HepG2 (cell line): ENCODE results near the gene MIA. TPM values are rescaled to one million over a fixed set of nuclear protein-coding genes. Genes with fewer than 3 reads are reported as not detected.

Experiments used
- ATAC-seq: fragments of 200-7000 bp; cut with Tn5 transposase; 3 replicates; pipeline ENCODE4 v1.9.1; 2020; ENCODE audit warnings: mild to moderate bottlenecking, moderate library complexity
- BruUV-seq: library from RNA; stranded (reverse); fragments of 400-500 nt; replicated peaks from 2 replicates; lab custom pipeline; 2021; lab: Mats Ljungman, UMichigan
- CTCF ChIA-PET: fragments of 300-600 bp; formaldehyde crosslinking; extraction: SDS; loops from one replicate; lab custom pipeline; 2021; ENCODE audit warnings: low total read pairs, inconsistent platforms, low intra/inter-chr PET ratio; lab: Yijun Ruan, JAX
- POLR2A ChIA-PET: fragments of 350-600 bp; sonication (Branson Sonifier 250); formaldehyde crosslinking; loops from one replicate; lab custom pipeline; 2020; ENCODE audit warnings: antibody characterized with exemption, inconsistent platforms; lab: Yijun Ruan, JAX
- DNase-seq: peaks from one replicate; pipeline ENCODE4 v3.0.0-alpha.2; 2015; ENCODE audit warnings: low spot score
- FAIRE-seq: peaks from 3 replicates; lab custom pipeline; 2011; peaks lifted over from hg19 to GRCh38; lab: Jason Lieb, UNC
- H2AFZ ChIP-seq: one replicate; pipeline ENCODE4 v1.6.1; 2011; ENCODE audit warnings: low read length, inconsistent platforms
- H3K27ac ChIP-seq: fragments of 300-600 bp; 3 replicates; pipeline ENCODE4 v1.8.0; 2011; ENCODE audit warnings: mixed run types, mild to moderate bottlenecking, mixed read lengths, low read length, inconsistent platforms; ENCODE audit not compliant: insufficient read depth; ENCODE audit errors: extremely low read length
- H3K27me3 ChIP-seq, 2 experiments: fragments of 200-600 bp in 1 of 2; 2 replicates in 1 of 2; 3 replicates in 1 of 2; pipeline versions ENCODE4 v1.6.0 to v1.8.0; 2011; ENCODE audit warnings: low read length in 2 of 2, mild to moderate bottlenecking in 2 of 2, moderate library complexity in 2 of 2, inconsistent platforms in 1 of 2; ENCODE audit not compliant: insufficient read depth in 2 of 2, control insufficient read depth in 1 of 2
- H3K36me3 ChIP-seq, 2 experiments: fragments of 200-600 bp in 1 of 2; replicated peaks in 1 of 2; 2 replicates in 1 of 2; 3 replicates in 1 of 2; pipeline versions ENCODE4 v1.5.1 to v1.8.0; 2011; ENCODE audit warnings: low read length in 2 of 2, inconsistent platforms in 1 of 2; ENCODE audit not compliant: insufficient read depth in 2 of 2, control insufficient read depth in 1 of 2
- H3K4me1 ChIP-seq: 2 replicates; pipeline ENCODE4 v1.5.1; 2012; ENCODE audit warnings: low read length, inconsistent platforms; ENCODE audit not compliant: insufficient read depth
- H3K4me2 ChIP-seq: 2 replicates; pipeline ENCODE4 v1.6.0; 2011; ENCODE audit warnings: low read depth, low read length, inconsistent platforms
- H3K4me3 ChIP-seq, 3 experiments: fragments of 200-600 bp in 1 of 3; sonication (generic), shearing (Covaris generic) in 1 of 3; replicated peaks in 1 of 3; 2 replicates each; pipeline ENCODE4 v1.5.1; 2011 to 2016; ENCODE audit warnings: low read length in 3 of 3, inconsistent platforms in 2 of 3, low read depth in 2 of 3, mild to moderate bottlenecking in 2 of 3, control low read depth in 1 of 3, mixed read lengths in 1 of 3; ENCODE audit not compliant: insufficient read depth in 1 of 3
- H3K79me2 ChIP-seq: one replicate; pipeline ENCODE4 v1.6.1; 2011; ENCODE audit warnings: low read length, inconsistent platforms; ENCODE audit not compliant: insufficient read depth
- H3K9ac ChIP-seq: 2 replicates; pipeline ENCODE4 v1.6.0; 2011; ENCODE audit warnings: mild to moderate bottlenecking, low read depth, low read length, inconsistent platforms; ENCODE audit not compliant: insufficient read depth
- H3K9me3 ChIP-seq: 2 replicates; pipeline ENCODE4 v1.5.1; 2012; ENCODE audit warnings: mild to moderate bottlenecking, low read length
- H4K20me1 ChIP-seq: 2 replicates; pipeline ENCODE4 v1.6.0; 2011; ENCODE audit warnings: inconsistent platforms, mild to moderate bottlenecking, low read length, moderate library complexity; ENCODE audit not compliant: insufficient read depth
- LCORL ChIP-seq, 2 experiments: fragments of 450-650 bp in 1 of 2; sonication (generic) in 1 of 2; formaldehyde crosslinking in 1 of 2; IDR thresholded peaks; 2 replicates each; pipeline versions ENCODE4 v1.5.0 to v1.6.1; 2017 to 2020; ENCODE audit warnings: antibody characterized with exemption in 1 of 2, missing genetic modification reagents in 1 of 2
- MYC ChIP-seq: sonication (generic); formaldehyde crosslinking; IDR thresholded peaks from 2 replicates; pipeline ENCODE4 v1.9.0; 2021; ENCODE audit warnings: missing genetic modification reagents, borderline replicate concordance
- NONO ChIP-seq, 2 experiments: fragments of 450-650 bp in 1 of 2; sonication (generic) in 1 of 2; formaldehyde crosslinking in 1 of 2; IDR thresholded peaks in 1 of 2; conservative IDR thresholded peaks in 1 of 2; 2 replicates each; pipeline versions ENCODE4 v1.6.1 to v1.8.0; 2017 to 2022; ENCODE audit warnings: mild to moderate bottlenecking in 1 of 2, missing genetic modification reagents in 1 of 2, moderate library complexity in 1 of 2
- NR2F1 ChIP-seq, 2 experiments: fragments of 450-650 bp in 1 of 2; formaldehyde crosslinking in 1 of 2; IDR thresholded peaks; 2 replicates each; pipeline versions ENCODE4 v1.5.0 to v1.6.1; 2016 to 2020; ENCODE audit warnings: mild to moderate bottlenecking in 1 of 2, missing compliant biosample characterization in 1 of 2, missing genetic modification reagents in 1 of 2, moderate library complexity in 1 of 2
- ZNF883 ChIP-seq: sonication (generic); formaldehyde crosslinking; IDR thresholded peaks from 2 replicates; pipeline ENCODE4 v1.5.1; 2020; ENCODE audit warnings: mild to moderate bottlenecking, missing genetic modification reagents; ENCODE audit errors: not compliant biosample characterization
- WGBS: methylation state at CpG from one replicate; pipeline ENCODE4 v1.1.6; 2017; ENCODE audit warnings: low lambda C conversion rate; 5-methylcytosine and 5-hydroxymethylcytosine counted together
- in situ Hi-C: cut with HindIII; loops from 2 replicates; pipeline ENCODE4 v1.10.0; 2017; ENCODE audit warnings: low pct_unique_long_range_greater_than_20kb; ENCODE audit not compliant: extremely low pct_ligation_motif_present
- intact Hi-C: fragments of 100-400 bp; cut with micrococcal nuclease; formaldehyde crosslinking; loops from one replicate; pipeline ENCODE4 v1.10.0; 2022; ENCODE audit not compliant: unreplicated experiment
- polyA plus RNA-seq, 8 experiments: library from polyadenylated mRNA; depleted of rRNA in 3 of 8; stranded (reverse) in 7 of 8; unstranded in 1 of 8; fragments of >200 nt; fragmentation: Illumina TruSeq in 4 of 8; extraction: Trizol in 4 of 8; gene quantifications; 2 replicates each; pipeline versions ENCODE4 v1.2.1 to v1.2.3, GENCODE V29; 2011 to 2016; ENCODE audit warnings: low read depth in 4 of 8, missing spikeins in 1 of 8, mixed read lengths in 1 of 8; ENCODE audit not compliant: insufficient read depth in 1 of 8
- total RNA-seq, 5 experiments: library from RNA; depleted of rRNA; stranded (reverse); fragments of >200 nt; fragmentation: Illumina TruSeq; extraction: Trizol; gene quantifications; 2 replicates each; pipeline ENCODE4 v1.2.3, GENCODE V29; 2016; ENCODE audit warnings: low read depth in 1 of 5
- TF ChIP-seq, protein P1 (sequence below): sonication (generic); formaldehyde crosslinking; IDR thresholded peaks from 2 replicates; pipeline ENCODE4 v1.5.0; 2020; ENCODE audit warnings: mild to moderate bottlenecking, missing genetic modification reagents, moderate library complexity
- TF ChIP-seq, protein P2 (sequence below): sonication (generic); formaldehyde crosslinking; IDR thresholded peaks from 2 replicates; pipeline ENCODE4 v1.5.0; 2020; ENCODE audit warnings: mild to moderate bottlenecking, missing genetic modification reagents
- TF ChIP-seq, protein P3 (sequence below): sonication (generic); formaldehyde crosslinking; IDR thresholded peaks from 2 replicates; pipeline ENCODE4 v1.5.0; 2020; ENCODE audit warnings: mild to moderate bottlenecking, missing genetic modification reagents

The MIA gene
- total and polyA plus RNA-seq, 2 of the 13 experiments (the other 11 are each of a cell fraction or from before 2014, with no cell fraction given), result 0.61 TPM; not detected in 1

DNA sequence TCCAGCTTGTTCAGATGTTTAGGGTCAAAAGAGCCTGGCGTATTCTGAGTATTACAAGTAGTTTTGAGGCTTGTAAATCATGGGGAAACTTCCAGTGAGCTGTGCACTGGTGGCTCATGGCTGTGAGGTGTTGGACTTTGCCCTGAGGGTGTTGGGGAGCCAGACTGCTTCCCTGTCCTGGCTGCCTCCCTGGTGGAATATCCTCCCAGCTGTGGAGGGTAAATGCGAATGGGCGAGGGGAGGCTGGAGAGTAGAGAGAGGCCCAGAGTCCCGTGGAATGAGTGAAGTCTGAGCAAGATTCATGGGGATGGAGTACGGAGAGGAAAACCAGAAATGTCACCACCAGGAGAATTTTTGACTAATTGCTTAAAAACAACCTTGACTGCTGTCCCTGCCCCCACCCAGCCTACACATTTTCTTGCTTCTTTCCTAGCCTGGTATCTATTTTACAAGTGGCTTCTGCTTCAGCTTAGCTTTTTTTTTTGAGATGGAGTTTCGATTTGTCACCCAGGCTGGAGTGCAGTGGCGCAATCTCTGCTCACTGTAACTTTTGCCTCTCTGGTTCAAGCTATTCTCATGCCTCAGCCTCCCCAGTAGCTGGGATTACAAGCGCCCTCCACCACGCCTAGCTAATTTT, 20.6 kb upstream of the MIA start (continued):
- TF ChIP-seq, protein P1, sequence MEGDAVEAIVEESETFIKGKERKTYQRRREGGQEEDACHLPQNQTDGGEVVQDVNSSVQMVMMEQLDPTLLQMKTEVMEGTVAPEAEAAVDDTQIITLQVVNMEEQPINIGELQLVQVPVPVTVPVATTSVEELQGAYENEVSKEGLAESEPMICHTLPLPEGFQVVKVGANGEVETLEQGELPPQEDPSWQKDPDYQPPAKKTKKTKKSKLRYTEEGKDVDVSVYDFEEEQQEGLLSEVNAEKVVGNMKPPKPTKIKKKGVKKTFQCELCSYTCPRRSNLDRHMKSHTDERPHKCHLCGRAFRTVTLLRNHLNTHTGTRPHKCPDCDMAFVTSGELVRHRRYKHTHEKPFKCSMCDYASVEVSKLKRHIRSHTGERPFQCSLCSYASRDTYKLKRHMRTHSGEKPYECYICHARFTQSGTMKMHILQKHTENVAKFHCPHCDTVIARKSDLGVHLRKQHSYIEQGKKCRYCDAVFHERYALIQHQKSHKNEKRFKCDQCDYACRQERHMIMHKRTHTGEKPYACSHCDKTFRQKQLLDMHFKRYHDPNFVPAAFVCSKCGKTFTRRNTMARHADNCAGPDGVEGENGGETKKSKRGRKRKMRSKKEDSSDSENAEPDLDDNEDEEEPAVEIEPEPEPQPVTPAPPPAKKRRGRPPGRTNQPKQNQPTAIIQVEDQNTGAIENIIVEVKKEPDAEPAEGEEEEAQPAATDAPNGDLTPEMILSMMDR (CRISPR knock-in tag), result no peak
- TF ChIP-seq NR2F1 (CRISPR knock-in tag; IDR thresholded peaks at IDR 0.05) (0 out of 4 replicates have a peak, but pooled peaks of 1 of the 2 experiments have one; percentile 11), LCORL (IDR thresholded peaks at IDR 0.05) (no peak), LCORL (CRISPR knock-in tag; IDR thresholded peaks at IDR 0.05) (no peak), MYC (CRISPR knock-in tag) (peak; percentile 31; the same call in 1 of the 2 replicates), ZNF883 (no peak)
- TF ChIP-seq, protein P2, sequence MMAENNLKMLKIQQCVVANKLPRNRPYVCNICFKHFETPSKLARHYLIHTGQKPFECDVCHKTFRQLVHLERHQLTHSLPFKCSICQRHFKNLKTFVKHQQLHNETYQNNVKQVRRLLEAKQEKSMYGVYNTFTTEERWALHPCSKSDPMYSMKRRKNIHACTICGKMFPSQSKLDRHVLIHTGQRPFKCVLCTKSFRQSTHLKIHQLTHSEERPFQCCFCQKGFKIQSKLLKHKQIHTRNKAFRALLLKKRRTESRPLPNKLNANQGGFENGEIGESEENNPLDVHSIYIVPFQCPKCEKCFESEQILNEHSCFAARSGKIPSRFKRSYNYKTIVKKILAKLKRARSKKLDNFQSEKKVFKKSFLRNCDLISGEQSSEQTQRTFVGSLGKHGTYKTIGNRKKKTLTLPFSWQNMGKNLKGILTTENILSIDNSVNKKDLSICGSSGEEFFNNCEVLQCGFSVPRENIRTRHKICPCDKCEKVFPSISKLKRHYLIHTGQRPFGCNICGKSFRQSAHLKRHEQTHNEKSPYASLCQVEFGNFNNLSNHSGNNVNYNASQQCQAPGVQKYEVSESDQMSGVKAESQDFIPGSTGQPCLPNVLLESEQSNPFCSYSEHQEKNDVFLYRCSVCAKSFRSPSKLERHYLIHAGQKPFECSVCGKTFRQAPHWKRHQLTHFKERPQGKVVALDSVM (CRISPR knock-in tag), result peak; percentile 84
- TF ChIP-seq, all 625 proteins: peak for 62

DNA sequence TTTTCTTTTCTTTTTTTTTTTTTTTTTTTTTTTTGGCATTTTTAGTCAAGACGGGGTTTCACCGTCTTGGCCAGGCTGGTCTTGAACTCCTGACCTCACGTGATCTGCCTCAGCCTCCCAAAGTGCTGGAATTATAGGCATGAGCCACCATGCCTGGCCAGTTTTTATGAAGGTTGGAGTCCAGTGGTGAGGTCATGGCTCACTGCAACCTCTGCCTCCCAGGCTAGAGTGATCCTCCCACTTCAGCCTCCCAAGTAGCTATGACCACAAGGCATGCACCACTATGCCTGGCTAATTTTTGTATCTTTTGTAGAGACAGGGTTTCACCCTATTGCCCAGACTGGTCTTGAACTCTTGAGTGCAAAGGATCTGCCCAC, 20.1 kb upstream of the MIA start:
- WGBS, result 93% methylated on average over 3 of the region's 3 CpGs
- no TSS peak for BruUV-seq
- ATAC-seq, result no peak
- Histone ChIP-seq H3K4me2 (peak overlapping the region; percentile 43), H3K79me2 (peaks cover 62% of the 10 kb centered on the region), H3K27ac (no peak overlapping the region), H3K36me3 (peaks cover 15 to 42% of the 10 kb centered on the region in 2 experiments), H3K9ac (no peak overlapping the region), H2AFZ (no peak overlapping the region), H3K4me1 (peaks cover 55% of the 10 kb centered on the region), H3K4me3 (no peak overlapping the region), H3K9me3 (no peaks in the 10 kb centered on the region), H3K27me3 (no peaks in the 10 kb centered on the region; a peak in 1 of 5 replicates)
- no peak for DNase-seq
- in situ Hi-C loops, result no loop called here
- intact Hi-C loops, result no loop called here
- no peak for FAIRE-seq
- ChIA-PET POLR2A (interaction anchor here (0.7 to 7.8 kb wide), 5 partner anchors 10 to 43 kb away, joined by 3 to 90 read pairs (median 8); partner anchors contain the start of genes EGLN2 and RAB4B), CTCF (no interaction called here)
- TF ChIP-seq, protein P3, sequence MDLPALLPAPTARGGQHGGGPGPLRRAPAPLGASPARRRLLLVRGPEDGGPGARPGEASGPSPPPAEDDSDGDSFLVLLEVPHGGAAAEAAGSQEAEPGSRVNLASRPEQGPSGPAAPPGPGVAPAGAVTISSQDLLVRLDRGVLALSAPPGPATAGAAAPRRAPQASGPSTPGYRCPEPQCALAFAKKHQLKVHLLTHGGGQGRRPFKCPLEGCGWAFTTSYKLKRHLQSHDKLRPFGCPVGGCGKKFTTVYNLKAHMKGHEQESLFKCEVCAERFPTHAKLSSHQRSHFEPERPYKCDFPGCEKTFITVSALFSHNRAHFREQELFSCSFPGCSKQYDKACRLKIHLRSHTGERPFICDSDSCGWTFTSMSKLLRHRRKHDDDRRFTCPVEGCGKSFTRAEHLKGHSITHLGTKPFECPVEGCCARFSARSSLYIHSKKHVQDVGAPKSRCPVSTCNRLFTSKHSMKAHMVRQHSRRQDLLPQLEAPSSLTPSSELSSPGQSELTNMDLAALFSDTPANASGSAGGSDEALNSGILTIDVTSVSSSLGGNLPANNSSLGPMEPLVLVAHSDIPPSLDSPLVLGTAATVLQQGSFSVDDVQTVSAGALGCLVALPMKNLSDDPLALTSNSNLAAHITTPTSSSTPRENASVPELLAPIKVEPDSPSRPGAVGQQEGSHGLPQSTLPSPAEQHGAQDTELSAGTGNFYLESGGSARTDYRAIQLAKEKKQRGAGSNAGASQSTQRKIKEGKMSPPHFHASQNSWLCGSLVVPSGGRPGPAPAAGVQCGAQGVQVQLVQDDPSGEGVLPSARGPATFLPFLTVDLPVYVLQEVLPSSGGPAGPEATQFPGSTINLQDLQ, result peak; percentile 23; the same call in 1 of the 2 replicates
- no peak for TF ChIP-seq NONO (IDR thresholded peaks at IDR 0.05)
- TF ChIP-seq NONO (CRISPR knock-in tag; conservative IDR thresholded peaks at IDR 0.05), result no peak
- TF ChIP-seq, all 625 proteins: peak for 1
- peaks cover 39% of the 10 kb centered on the region for H4K20me1 ChIP-seq
